ENCODE results near the gene DISC1. TPM values are rescaled to one million over a fixed set of nuclear protein-coding genes. Genes with fewer than 3 reads are reported as not detected.

DISC1 gene
- total RNA-seq, 1 experiment from 2014 or later = 2.8 TPM

- Histone ChIP-seq H3K9me3 (no peaks in the 10 kb centered on the region), H3K4me3 (no peak overlapping the region), H3K36me3 (peaks cover 3% of the 10 kb centered on the region; the same call in 1 of the 2 replicates), H3K27me3 (no peaks in the 10 kb centered on the region)
- DNase-seq = no peak
Measured at GRCh38 chr1:231847612-231848397, 221.2 kb downstream of the DISC1 start.

DNA sequence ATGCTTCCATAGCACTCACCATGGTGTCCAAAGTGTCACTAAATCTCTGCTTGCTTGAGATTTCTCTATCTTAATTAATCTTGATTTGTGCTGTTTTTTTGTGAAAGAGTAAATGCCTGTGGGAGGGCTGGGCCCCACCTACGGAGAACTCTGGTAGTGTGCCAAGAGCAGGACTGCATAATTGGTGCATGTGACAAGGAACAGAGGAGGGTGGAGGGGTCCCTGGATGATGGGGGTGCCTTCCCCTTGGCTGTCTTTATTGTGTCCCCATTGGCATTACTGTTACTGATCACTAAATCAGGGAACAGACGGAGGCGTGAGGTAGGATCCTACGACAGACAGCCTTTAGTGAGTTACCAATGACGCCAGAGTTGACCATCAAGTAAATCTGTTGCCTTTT is 223.4 kb downstream of the DISC1 start:
- no peaks in the 10 kb centered on the region for H3K9me3 ChIP-seq
- peaks cover 3% of the 10 kb centered on the region; the same call in 1 of the 2 replicates for H3K36me3 ChIP-seq
- H3K27me3 ChIP-seq = no peaks in the 10 kb centered on the region
- DNase-seq = no peak
- no peak overlapping the region for H3K4me3 ChIP-seq

GRCh38 chr1:231850786-231851185 is 224.2 kb downstream of the DISC1 start:
- no peak for DNase-seq
- Histone ChIP-seq H3K4me3 (no peak overlapping the region), H3K27me3 (no peaks in the 10 kb centered on the region), H3K36me3 (peaks cover 3% of the 10 kb centered on the region; the same call in 1 of the 2 replicates), H3K9me3 (no peaks in the 10 kb centered on the region)

DNA sequence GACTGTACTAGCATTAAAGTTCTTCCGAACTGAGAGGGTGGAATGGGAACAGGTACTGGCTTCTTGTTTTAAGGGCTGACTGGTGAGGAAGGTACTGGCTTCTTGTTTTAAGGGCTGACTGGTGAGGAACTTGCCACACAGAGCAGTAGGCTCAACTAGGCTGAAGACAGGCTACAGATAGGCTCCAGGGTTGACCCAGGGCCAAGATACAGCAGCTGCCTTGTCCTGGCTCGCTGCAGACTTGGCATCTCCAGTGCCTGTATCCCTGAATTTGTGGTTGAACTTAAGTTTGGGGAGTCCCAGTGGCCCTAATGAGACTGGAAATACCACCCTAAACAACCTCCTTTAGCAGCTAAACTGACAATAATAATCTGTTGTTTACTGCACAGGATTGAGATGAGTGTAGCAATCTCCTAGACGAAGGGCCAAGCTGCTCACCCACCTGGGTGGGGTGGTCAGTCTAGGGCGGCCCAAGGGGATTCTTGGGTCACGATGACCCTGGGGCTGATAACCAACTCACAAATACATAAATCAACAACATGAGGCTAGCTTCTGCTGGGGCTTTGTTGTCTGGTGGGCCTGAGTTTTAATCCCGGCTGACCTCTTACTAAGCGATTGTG is 227.1 kb downstream of the DISC1 start:
- Histone ChIP-seq H3K9me3 (no peaks in the 10 kb centered on the region), H3K36me3 (no peaks in the 10 kb centered on the region), H3K4me3 (no peak overlapping the region), H3K27me3 (no peaks in the 10 kb centered on the region)
- no peak for DNase-seq

- no peak for DNase-seq
- H3K36me3 ChIP-seq = no peaks in the 10 kb centered on the region
- H3K27me3 ChIP-seq = no peaks in the 10 kb centered on the region
- no peaks in the 10 kb centered on the region for H3K9me3 ChIP-seq
- H3K4me3 ChIP-seq = no peak overlapping the region
Measured at GRCh38 chr1:231855361-231855760, 228.8 kb downstream of the DISC1 start.

DNA sequence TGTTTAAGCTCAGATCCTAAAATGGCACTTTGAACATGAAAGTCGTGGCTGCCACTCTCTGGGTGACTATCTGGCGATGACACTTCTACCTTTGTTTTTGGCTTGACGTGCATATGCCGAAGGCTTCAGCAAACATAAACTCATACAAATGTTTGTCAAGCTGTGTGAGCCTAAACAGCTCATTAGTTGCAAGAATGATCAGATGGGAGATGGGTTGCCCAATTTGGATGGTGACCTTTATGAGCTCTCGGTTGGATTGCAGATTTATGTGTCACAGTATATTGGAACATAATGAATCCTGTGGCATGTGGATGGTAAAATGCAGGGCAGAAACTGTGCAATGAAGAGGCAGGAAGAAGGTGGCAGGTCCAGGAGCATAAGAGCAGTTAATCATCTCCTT is 229.3 kb downstream of the DISC1 start:
- Histone ChIP-seq H3K27me3 (no peaks in the 10 kb centered on the region), H3K36me3 (no peaks in the 10 kb centered on the region), H3K4me3 (no peak overlapping the region), H3K9me3 (no peaks in the 10 kb centered on the region)
- DNase-seq = no peak

DNA sequence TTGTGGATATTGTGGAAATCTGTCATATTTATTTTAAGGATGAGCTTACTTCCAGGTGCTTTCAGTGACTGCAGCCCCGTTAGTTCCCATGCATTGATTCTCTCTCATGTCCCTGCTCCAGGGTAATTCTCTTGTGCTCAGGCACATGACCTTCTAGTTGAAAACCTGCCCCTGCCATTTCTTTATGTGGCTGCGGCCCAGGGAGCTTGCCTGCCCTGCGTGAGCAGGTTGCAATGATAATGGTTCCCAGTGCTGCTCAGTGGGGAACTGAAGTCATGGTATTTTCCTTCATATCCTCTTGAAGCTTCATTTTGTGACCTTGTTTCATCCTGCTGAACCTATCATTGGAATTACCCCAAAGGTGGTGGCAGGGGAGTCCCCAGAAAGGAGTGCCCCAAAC is 229.8 kb downstream of the DISC1 start:
- Histone ChIP-seq H3K27me3 (no peaks in the 10 kb centered on the region), H3K4me3 (no peak overlapping the region), H3K36me3 (no peaks in the 10 kb centered on the region), H3K9me3 (no peaks in the 10 kb centered on the region)
- no peak for DNase-seq

DNA sequence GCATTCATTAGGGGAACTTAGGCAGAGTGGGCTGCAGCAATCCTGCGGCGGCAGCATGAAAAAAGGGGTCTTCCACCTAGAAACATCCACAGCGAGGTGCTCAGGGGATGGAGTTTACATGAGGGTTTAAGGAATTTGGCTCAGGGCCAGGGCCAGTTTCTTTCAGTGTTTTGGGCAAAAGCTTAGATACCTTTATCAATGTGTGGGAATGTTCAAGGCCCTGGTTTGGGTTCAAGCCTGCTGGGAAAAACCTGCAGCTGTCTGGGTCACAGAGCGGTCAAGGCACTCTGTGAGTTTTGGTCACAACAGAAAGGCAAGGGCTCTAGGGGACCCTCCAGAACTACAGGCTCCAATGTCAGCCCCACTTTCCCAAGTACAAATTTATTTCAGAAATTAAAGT is 230.3 kb downstream of the DISC1 start:
- no peaks in the 10 kb centered on the region for H3K36me3 ChIP-seq
- no peak for DNase-seq

GRCh38 chr1:231857609-231858135 is 231.1 kb downstream of the DISC1 start:
- DNase-seq = no peak
- H3K27me3 ChIP-seq = no peaks in the 10 kb centered on the region

More for the DNA sequence above, 230.3 kb downstream of the DISC1 start:
- H3K4me3 ChIP-seq = no peak overlapping the region
- no peaks in the 10 kb centered on the region for H3K9me3 ChIP-seq
- H3K27me3 ChIP-seq = no peaks in the 10 kb centered on the region

GRCh38 chr1:231860221-231861088 is 233.9 kb downstream of the DISC1 start:
- DNase-seq = no peak
- no peaks in the 10 kb centered on the region for H3K36me3 ChIP-seq
- no peak overlapping the region for H3K4me3 ChIP-seq
- H3K9me3 ChIP-seq = no peaks in the 10 kb centered on the region
- no peaks in the 10 kb centered on the region for H3K27me3 ChIP-seq

More at GRCh38 chr1:231857609-231858135, 231.1 kb downstream of the DISC1 start:
- no peaks in the 10 kb centered on the region for H3K9me3 ChIP-seq
- H3K4me3 ChIP-seq = no peak overlapping the region
- no peaks in the 10 kb centered on the region for H3K36me3 ChIP-seq

GRCh38 chr1:231861541-231862481 is 235.2 kb downstream of the DISC1 start:
- no peak for DNase-seq
- H3K27me3 ChIP-seq = no peaks in the 10 kb centered on the region

DNA sequence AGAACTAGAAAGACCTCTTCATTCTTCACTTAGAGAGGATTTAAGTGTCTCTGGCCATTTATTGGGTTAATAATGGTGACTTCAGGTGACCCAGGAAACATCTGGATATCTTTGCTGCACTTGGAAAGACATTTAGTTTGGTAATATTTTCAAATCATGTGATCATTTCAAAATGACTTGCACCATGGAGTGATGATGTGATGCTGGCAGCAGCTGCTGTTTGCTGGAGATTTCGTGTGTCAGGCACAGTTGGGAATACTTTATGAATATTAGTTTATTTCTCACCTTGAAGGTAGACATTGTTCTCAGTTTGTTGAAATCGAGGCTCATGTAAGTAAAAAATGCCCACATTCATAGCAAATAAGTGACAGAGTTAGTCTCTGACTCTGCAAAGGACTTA is 236.0 kb downstream of the DISC1 start:
- Histone ChIP-seq H3K4me3 (no peak overlapping the region), H3K9me3 (no peaks in the 10 kb centered on the region), H3K36me3 (no peaks in the 10 kb centered on the region), H3K27me3 (no peaks in the 10 kb centered on the region)
- DNase-seq = no peak

More at GRCh38 chr1:231861541-231862481, 235.2 kb downstream of the DISC1 start:
- Histone ChIP-seq H3K36me3 (no peaks in the 10 kb centered on the region), H3K9me3 (no peaks in the 10 kb centered on the region), H3K4me3 (no peak overlapping the region)

- H3K27me3 ChIP-seq = no peaks in the 10 kb centered on the region
- DNase-seq = no peak
- no peaks in the 10 kb centered on the region for H3K36me3 ChIP-seq
- H3K4me3 ChIP-seq = no peak overlapping the region
- H3K9me3 ChIP-seq = no peaks in the 10 kb centered on the region
Measured at GRCh38 chr1:231865331-231865730, 238.7 kb downstream of the DISC1 start.

- no peaks in the 10 kb centered on the region for H3K27me3 ChIP-seq
- H3K36me3 ChIP-seq = no peaks in the 10 kb centered on the region
- H3K9me3 ChIP-seq = no peaks in the 10 kb centered on the region
- H3K4me3 ChIP-seq = no peak overlapping the region
- peak; percentile 36 for DNase-seq
Measured at GRCh38 chr1:231866392-231867331, 240.1 kb downstream of the DISC1 start.

DNA sequence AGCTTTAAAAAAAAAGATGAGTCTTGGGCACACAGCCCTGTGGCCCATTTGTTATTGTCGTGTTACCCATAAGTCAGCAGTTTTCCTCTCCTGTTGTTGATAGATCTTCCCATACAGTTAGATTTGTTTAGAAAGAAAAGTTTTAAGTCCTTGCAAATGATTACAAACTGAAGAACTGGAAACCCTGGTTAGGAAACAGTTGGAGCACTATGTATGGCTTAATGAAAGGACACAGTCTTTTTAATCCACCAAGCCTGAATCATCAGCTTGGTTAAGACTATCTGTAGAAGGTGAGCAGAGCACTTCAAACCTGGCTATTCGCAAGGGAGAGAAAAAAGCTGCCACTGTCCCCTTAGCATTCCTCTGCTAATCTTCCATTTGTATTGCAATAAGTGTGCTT is 241.0 kb downstream of the DISC1 start:
- no peaks in the 10 kb centered on the region for H3K27me3 ChIP-seq
- no peak for DNase-seq
- H3K36me3 ChIP-seq = no peaks in the 10 kb centered on the region
- no peak overlapping the region for H3K4me3 ChIP-seq
- H3K9me3 ChIP-seq = no peaks in the 10 kb centered on the region

Measured in MG63 (cell line).